ENCODE results near the gene METRN. TPM values are rescaled to one million over a fixed set of nuclear protein-coding genes. Genes with fewer than 3 reads are reported as not detected.

METRN gene
- total RNA-seq, 6 experiments from 2014 or later = 14.0 to 43.7 (median 26.2) TPM

DNA sequence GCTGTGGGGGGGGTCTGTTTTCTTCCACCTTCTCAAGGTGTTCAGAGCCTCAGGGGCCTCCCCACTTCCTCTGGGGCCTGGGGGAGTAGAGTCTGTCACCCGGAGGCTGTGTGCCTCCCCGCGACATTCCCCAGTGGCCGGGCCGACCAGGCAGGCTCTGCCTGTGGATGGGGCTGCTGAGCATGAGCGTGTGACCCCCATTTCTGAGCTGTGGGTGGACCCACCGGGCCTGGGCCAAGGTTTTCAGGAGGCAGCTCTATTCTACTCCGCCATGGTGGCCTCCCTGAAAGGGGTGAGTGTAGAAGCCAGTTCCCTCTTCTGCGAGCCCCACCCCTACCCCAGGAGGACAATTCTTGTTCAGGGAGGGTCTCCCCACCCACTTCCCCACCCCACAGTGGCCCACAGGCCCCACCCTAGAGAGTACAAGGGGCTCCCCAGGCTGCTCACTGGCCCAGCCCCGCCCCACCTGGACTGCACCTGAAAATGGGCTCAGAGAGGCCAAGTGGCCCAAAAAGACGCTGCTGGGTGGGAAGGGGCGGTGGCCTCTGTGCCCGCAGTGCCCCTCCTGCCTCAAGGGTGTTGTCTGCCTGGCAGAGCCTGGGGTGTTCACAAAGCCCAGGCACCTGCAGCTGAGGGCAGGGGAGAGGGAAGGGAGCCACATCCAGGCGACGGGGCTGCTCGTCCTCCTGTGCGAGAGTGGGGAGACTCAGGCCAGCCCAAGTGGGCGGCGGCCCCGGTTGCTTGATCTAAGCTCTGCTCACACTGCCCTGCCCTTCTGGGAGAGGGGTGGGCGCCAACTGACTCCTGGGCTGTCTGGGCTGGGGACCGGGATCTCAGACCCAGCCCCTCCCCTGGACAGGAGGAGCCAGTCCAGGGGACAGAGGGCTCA lies 47.0 kb downstream of the METRN start:
- H3K36me3 ChIP-seq = no peaks in the 10 kb centered on the region
- WGBS (ENCODE audit: insufficient coverage, low coverage, low lambda C conversion rate, missing lambda C conversion rate) = no CpG with 5 or more reads among the region's 22 CpGs
- no peaks in the 10 kb centered on the region for H3K9me3 ChIP-seq
- intact Hi-C loops (cut with DNase I) = no loop called here
- no peak overlapping the region for H3K4me3 ChIP-seq
- ATAC-seq (no peak), DNase-seq (no peak)
- no peaks in the 10 kb centered on the region for H3K4me1 ChIP-seq
- H3K27ac ChIP-seq = no peak overlapping the region
- H3K27me3 ChIP-seq = no peaks in the 10 kb centered on the region
- TF ChIP-seq, protein P1, sequence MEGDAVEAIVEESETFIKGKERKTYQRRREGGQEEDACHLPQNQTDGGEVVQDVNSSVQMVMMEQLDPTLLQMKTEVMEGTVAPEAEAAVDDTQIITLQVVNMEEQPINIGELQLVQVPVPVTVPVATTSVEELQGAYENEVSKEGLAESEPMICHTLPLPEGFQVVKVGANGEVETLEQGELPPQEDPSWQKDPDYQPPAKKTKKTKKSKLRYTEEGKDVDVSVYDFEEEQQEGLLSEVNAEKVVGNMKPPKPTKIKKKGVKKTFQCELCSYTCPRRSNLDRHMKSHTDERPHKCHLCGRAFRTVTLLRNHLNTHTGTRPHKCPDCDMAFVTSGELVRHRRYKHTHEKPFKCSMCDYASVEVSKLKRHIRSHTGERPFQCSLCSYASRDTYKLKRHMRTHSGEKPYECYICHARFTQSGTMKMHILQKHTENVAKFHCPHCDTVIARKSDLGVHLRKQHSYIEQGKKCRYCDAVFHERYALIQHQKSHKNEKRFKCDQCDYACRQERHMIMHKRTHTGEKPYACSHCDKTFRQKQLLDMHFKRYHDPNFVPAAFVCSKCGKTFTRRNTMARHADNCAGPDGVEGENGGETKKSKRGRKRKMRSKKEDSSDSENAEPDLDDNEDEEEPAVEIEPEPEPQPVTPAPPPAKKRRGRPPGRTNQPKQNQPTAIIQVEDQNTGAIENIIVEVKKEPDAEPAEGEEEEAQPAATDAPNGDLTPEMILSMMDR (IDR thresholded peaks at IDR 0.05) = no peak
- TF ChIP-seq POLR2A (IDR thresholded peaks at IDR 0.05) = no peak

DNA sequence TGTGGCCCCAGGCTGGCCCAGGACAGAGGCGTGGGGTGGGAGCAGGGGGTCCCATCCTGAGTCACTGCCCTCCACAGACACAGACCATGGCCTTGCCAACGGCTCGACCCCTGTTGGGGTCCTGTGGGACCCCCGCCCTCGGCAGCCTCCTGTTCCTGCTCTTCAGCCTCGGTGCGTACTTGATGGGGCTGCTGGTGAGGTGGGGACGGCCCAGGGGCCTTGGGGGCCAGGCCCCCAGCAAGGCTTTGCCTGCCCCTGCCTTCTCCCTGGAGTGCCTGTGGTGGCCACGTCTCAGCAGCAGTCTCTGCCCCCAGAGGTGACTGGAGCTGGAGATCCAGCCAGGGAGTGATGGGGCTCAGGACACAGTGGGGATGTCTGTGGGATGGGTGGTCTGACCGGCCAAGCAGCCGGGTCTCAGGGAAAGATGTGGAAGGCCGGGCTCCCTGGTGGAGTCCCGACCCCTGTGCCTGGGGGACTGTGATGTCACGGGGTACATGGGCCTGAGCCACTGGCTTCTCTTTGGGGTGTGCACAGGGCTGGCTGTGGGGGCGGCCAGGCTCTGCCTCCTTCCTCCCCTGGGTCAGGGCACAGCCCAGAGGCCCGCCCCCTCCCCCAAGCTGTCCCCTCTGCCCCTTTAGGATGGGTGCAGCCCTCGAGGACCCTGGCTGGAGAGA lies 47.8 kb downstream of the METRN start:
- H3K27ac ChIP-seq = no peak overlapping the region
- intact Hi-C loops (cut with DNase I) = no loop called here
- no peak for DNase-seq
- no peaks in the 10 kb centered on the region for H3K4me1 ChIP-seq
- no peak for ATAC-seq
- H3K9me3 ChIP-seq = no peaks in the 10 kb centered on the region
- H3K4me3 ChIP-seq = no peak overlapping the region
- TF ChIP-seq POLR2A (IDR thresholded peaks at IDR 0.05) = no peak
- TF ChIP-seq, protein P1 (IDR thresholded peaks at IDR 0.05) = no peak
- H3K36me3 ChIP-seq = no peaks in the 10 kb centered on the region
- no peaks in the 10 kb centered on the region for H3K27me3 ChIP-seq
- WGBS (ENCODE audit: insufficient coverage, low coverage, low lambda C conversion rate, missing lambda C conversion rate) = 60% methylated on average over 4 of the region's 17 CpGs

DNA sequence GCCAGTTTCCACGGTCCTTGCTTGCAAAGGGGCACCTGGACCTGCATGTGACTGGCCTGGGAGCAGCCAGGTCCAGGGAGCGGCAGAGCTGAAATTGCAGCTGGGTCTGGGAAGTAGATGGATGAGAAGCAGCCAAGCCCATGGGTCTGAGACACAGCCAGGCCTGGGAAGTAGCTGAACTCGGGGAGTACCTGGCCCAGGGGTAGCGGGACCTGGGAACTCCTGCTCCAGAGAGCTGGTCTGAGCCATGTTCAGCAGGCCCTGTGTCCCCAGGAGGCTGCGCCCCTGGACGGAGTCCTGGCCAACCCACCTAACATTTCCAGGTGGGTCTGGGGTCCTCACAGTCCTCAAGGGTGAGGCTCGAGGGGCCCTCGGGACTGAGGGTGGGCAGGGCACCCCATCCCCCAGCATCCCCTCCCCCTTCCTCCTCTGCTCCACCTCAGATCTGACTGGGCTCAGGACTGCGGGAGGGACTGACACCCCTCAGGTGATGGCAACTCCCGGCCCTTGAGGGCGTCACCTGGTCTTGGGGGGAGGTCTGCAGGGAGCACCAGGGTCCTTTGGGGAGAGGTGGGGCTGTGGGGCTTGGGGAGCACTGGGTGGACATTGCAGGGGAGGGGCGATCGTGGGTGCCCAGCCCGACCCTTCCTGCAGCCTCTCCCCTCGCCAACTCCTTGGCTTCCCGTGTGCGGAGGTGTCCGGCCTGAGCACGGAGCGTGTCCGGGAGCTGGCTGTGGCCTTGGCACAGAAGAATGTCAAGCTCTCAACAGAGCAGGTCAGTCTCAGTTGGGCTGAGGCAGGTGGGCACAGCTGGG lies 48.7 kb downstream of the METRN start:
- WGBS (ENCODE audit: insufficient coverage, low coverage, low lambda C conversion rate, missing lambda C conversion rate) = 82% methylated on average over 3 of the region's 21 CpGs
- Histone ChIP-seq H3K27me3 (no peaks in the 10 kb centered on the region), H3K27ac (no peak overlapping the region), H3K36me3 (no peaks in the 10 kb centered on the region), H3K4me1 (no peaks in the 10 kb centered on the region), H3K4me3 (no peak overlapping the region), H3K9me3 (no peaks in the 10 kb centered on the region)
- DNase-seq = no peak
- no peak for TF ChIP-seq POLR2A (IDR thresholded peaks at IDR 0.05)
- TF ChIP-seq, protein P1 (IDR thresholded peaks at IDR 0.05) = no peak
- ATAC-seq = no peak
- intact Hi-C loops (cut with DNase I) = no loop called here

DNA sequence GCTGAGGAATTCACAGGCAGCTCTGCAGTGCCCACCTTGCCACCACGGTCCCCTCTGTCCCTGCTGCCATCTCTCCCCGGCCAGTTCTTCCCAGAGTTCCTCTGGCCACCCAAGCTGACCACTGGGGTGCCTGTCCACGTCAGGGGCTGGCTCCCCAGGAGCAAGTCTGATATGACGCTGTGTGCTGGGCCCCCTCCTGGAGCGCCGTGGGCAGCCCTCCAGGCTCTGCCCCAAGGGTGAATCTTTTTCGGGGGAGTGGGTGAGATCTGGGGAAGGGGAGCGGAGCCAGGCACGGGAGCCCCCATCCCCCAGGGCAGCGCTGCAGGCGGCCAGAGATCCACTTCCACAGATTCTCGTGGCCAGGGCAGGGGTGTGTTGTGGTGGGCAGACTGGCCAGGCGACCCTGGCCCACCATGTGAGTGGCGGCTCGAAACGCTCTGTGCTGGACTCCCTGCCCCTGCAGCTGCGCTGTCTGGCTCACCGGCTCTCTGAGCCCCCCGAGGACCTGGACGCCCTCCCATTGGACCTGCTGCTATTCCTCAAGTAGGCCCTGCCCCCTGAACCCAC lies 49.3 kb downstream of the METRN start:
- intact Hi-C loops (cut with DNase I) = no loop called here
- TF ChIP-seq POLR2A (IDR thresholded peaks at IDR 0.05) = no peak
- TF ChIP-seq, protein P1 (IDR thresholded peaks at IDR 0.05) = no peak
- DNase-seq (no peak), ATAC-seq (no peak)
- Histone ChIP-seq H3K4me1 (no peaks in the 10 kb centered on the region), H3K27ac (no peak overlapping the region), H3K36me3 (no peaks in the 10 kb centered on the region), H3K9me3 (no peaks in the 10 kb centered on the region), H3K27me3 (no peaks in the 10 kb centered on the region), H3K4me3 (no peak overlapping the region)
- WGBS (ENCODE audit: insufficient coverage, low coverage, low lambda C conversion rate, missing lambda C conversion rate) = no CpG with 5 or more reads among the region's 20 CpGs
